ENCODE measurements around the gene SERP2.
A peak's percentile ranks its signal among the peaks of the same experiment; 100 is the strongest.

Gene SERP2

DNA sequence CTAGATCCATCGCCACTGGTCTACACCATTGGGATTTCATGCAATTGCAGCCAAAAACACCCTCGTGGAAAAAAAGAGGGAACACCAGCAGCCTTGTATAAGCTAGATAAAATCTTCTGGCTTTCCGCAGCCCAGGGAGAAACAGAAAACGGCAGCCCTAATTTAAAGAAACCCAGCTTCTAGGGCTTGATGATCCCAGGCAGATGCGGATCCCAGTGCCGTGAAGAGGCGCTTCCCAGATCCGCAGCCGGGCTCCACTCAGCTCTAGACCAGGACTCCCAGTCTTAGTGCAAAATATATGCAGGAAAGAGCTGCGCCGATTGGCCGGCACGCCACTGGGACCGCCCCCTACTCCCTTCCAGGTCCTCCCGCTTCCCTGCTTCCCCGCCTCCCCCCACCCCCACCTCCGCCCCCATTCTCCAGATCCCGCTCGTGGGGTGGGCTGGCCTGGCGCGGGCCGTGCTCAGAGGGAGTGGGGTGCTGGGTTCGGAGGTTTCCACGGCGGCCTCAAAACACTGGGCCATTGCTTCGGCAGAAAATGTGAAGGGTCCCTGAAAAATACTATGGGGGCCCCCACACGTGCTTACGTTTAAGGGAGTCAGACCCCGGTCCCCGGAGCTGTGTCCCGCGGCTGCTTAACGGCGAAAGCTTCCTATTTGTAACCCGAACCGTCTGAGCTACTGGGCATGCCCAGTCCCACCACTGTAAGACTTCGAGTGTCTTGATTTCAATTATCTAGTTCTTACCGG is 63.1 kb downstream of the SERP2 start:
- DNase-seq, result peak; percentile 63 to 86

DNA sequence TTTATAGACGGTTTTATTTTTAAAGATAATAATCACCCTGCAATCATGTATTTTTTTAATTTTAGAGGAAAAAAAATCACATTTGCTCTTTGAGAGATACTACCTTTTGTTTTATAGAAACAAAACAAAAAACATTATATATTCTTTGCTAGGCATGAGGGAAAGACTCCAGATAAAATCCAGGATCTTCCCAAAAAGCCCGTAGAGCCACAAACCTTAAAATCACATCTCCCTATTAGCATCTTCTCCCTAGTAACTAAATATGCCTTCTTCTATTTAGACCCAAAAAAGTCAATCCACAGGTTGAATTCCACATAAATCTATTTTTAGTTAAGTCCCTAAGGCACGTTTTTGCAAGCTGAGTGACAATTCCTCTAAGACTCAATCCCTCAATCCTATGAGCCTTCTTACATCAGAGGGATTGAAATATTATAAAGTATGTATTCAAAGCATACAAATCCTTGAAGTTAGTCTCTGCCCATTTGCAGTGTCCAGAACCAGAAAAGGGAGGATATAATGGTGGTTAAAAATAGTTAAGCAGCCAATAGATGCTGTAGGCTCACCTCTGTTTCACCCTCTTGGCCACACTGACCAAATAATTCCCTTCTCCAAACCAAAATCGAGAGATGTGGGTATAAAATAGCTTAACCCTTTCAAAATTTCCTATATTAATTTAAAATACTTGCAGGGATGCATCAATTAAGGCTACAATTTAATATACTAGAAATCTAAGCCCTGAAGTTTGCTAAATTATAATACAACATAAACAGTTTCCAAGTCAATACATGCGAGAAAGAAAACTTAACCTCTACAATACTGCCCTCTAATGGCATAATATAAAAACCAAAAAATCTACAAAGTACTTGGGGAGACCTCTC is 64.0 kb downstream of the SERP2 start:
- peak; percentile 26 to 79 for DNase-seq

DNA sequence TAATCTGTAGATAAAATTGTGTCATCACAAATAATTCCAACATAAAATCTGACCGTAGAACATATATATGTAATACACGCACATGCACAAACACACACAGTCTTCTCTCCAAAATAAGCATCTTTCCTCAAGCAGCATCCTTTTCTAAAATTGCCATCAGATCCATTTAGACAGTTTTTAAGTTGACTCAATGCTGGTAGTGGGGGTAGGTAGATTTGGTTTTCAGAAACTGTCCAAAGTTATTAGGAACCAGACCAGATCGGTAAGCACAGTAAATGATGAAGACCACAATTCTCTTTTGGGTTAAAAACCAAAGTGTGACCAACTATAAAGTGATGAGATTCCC is 64.6 kb downstream of the SERP2 start:
- no peak for DNase-seq

GRCh38 chr13:44439452-44440024 is 65.9 kb downstream of the SERP2 start:
- peak; percentile 42 to 46 for DNase-seq

GRCh38 chr13:44440046-44440608 is 66.5 kb downstream of the SERP2 start:
- DNase-seq, result no peak
